Renal cortex interstitium (tissue), 11 donors: ENCODE results near the gene XYLT1. TPM values are rescaled to one million over a fixed set of nuclear protein-coding genes. Genes with fewer than 3 reads are reported as not detected.
A peak's percentile ranks its signal among the peaks of the same experiment; 100 is the strongest.

Source experiments
- DNase-seq, 11 donors: peaks; one replicate each; pipeline ENCODE4 v3.0.0-alpha.2; 2013; ENCODE audit warnings: low read depth in 9 of 11, low spot score in 4 of 11; ENCODE audit errors: extremely low read depth in 1 of 11
- polyA plus RNA-seq, 3 donors: library from polyadenylated mRNA; unstranded; fragments of 120-200 nt; gene quantifications; one replicate each; pipeline ENCODE4 v1.2.1, GENCODE V29; 2013; ENCODE audit not compliant: insufficient read length in 3 of 3

XYLT1 gene
- polyA plus RNA-seq, 3 donors, result 6.8 to 10.5 (median 7.8) TPM

DNA sequence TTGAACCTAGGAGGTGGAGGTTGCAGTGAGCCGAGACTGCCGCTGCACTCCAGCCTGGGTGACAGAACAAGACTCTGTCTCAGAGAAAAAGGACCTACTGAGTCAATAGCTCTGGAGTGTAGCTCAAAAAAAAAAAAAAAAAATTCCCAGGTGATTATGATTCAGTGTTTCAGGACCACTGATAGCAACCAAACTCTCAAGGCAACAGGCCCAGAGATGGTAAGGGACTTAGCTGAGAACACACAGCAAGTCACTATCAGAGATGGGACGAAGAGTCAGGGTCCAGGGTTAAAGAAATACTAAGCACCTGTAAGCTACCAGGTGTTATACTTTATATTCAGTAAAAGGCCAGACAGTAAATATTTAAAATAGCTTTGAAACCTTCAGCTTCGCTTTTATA, 335.3 kb downstream of the XYLT1 start:
- no peak for DNase-seq

GRCh38 chr16:17134586-17134985, 336.2 kb downstream of the XYLT1 start:
- DNase-seq, result no peak

DNA sequence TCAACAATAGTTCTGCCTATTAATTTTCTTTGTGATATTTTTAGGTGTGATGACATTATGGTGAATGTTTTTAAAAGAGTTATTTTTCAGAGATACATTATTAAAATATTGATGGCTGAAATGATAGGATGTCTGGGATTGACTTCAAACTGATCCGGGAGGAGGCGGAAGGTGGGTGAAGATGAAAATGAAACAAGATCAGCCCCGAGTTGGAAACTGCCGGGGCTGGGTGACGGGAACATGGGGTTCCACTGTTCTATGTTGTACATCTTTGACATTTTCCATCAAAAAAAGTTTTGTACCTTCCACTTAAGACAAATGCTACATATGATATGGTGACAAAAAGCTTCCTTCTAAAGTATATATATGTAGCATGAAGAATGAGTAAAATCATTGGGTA, 336.9 kb downstream of the XYLT1 start:
- no peak for DNase-seq

GRCh38 chr16:17131351-17131750, 339.4 kb downstream of the XYLT1 start:
- no peak for DNase-seq

- DNase-seq, result no peak
These were observed 340.0 kb downstream of the XYLT1 start for GRCh38 chr16:17130733-17131132.

DNA sequence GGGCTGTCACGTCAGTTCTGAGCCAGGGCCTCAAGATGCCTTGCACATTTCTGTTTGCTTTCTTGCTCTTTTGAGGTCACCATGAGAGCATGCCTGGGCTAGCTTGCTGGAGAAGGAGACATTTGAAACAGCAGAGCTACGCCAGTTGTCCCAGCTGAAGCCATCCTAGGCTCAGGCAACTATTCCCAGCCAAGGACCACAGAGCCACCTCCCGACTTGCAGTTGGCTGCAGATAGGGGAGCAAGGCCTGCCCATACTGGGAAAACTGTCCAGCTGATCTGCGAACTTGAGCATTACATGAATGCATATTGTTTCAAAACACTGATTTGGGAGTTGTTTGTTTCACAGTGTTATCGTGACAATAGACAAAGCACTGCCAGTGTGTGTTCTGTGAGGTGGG, 340.8 kb downstream of the XYLT1 start:
- no peak for DNase-seq

DNA sequence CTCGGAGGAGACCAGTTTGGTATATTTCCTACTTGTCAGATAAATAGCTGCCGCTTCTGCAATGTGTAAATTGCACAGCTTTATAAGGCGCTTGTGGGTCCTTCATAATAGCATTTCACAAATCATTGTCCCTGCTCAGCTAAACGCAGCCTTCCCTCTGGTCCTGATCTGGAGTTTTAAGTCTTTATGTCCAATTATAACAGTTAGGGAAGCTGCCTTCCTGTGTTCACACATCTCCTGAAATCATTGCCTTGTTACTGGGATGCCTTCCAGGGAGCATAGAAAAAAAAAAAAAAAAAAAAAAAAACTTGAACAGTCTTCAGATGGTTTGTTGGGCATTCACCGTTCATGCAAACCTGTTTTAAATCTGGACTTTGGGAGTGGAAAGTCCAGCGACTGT, 342.0 kb downstream of the XYLT1 start:
- no peak for DNase-seq

DNA sequence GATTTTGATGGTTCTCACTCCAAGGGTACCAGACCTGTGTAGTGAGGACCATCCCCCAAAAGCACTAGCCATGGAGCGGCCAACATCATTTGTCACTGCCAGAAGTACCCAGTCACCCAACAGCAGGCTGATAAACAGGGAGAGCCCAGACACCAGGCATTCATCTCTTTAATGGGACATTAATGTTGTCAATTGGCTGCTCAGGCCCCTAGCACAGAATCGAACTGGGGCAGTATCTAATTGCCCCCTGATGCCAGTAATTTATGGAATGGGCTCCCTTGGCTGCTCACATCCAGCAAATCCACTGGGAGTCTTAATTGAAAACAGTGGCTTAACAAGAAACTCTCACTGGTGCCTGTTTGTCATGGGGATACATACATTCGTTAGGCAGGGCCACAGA, 344.6 kb downstream of the XYLT1 start:
- DNase-seq, result peak in 1 of 11 donors; percentile 5

GRCh38 chr16:17125671-17126070, 345.1 kb downstream of the XYLT1 start:
- DNase-seq, result no peak

DNA sequence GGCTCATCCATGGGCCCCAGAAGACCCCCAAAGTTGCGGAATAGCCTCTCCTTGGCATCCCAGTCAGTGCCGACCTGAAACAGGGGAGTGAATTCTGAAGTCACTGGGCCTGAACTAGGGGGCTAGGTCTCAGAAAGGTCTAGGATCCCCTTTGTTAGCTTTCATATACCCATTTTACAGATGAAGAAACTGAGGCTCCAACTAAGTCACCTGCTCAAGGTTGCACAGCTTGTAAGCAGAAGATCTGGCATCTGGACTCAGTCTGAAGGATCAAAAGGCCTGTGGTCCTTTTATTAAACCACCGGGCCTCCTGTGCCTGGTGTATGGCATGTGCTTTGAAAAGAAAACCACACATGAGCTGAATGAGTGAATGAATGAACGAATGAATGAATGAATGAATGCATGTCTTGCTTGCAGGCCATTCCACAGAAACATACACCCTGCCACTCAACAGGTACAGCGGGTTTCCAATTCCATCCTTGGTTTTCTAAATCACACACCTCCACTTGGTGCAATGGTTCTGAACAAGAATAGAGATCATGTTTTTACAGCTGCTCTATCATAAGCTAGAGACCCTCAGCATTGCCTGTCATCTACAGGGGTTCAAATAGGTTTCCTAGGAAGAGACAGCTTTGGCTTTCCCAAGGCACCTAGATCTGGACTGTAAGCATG, 352.7 kb downstream of the XYLT1 start:
- no peak for DNase-seq

- no peak for DNase-seq
These were observed 354.0 kb downstream of the XYLT1 start for GRCh38 chr16:17116595-17117322.

DNA sequence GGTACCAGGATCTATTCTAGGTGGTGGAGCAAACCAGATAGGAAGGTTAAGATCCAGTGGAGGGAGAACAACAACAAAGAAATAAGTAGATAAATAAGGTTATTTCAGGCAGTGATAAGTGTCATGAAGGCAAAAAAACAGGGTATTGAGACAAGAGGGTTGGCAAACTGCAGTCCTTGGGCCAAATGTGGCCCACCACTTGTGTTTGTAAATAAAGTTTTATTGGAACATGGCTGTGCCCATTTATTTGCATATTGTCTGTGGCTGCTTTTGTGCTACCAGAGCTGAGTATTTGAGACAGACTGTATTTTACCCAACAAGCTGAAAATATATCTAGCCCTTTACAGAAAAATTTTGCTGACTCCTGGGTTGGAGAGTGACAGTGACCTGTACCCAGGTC, 361.3 kb downstream of the XYLT1 start:
- no peak for DNase-seq

- DNase-seq, result no peak
These were observed 362.2 kb downstream of the XYLT1 start for GRCh38 chr16:17108596-17108995.

DNA sequence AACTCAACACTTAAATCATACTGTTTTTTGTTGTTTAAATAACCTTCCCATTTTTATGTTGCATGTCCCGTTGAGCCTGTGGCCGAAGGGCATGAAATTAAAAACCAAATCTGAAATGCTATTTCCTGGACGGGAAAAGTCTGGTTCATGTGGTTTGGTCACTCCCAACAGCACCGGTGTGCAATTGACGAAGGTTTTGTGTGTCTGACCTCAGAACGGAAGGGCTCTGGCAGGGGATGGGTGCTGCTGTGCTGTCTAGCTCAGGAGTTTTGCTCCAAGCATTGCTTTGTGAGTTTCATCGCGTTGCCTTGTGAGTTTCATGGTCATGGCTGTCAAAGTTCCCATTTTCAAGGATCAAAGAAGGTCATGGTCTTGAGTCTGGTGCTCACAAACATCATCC, 363.3 kb downstream of the XYLT1 start:
- DNase-seq, result no peak

DNA sequence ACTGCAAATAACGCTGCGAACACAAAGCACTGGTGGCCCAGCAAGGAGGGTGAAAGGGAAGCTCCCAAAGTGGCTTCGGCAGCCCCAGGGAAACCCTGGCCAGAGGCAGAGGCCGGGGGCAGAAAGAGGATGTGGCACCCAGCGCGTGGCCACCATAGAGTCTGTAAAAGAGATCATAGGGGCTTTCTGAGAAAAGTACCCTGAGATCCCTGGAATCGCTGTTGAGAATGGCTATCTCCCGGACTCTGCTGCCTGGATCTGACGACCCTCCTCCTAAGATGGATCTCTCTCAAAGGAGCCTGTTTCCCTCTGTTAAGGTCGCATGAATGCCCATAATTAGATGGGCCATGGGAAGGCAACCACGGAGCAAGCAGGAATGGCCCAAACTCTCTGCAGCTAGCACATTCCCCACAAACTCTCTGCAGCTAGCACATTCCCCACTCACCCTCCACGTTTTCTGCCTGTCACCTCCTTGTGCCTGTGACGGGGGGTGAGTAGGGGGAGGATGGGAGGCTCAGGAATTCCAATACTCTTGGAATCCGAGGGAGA, 364.4 kb downstream of the XYLT1 start:
- peak in 1 of 11 donors; percentile 5 for DNase-seq

DNA sequence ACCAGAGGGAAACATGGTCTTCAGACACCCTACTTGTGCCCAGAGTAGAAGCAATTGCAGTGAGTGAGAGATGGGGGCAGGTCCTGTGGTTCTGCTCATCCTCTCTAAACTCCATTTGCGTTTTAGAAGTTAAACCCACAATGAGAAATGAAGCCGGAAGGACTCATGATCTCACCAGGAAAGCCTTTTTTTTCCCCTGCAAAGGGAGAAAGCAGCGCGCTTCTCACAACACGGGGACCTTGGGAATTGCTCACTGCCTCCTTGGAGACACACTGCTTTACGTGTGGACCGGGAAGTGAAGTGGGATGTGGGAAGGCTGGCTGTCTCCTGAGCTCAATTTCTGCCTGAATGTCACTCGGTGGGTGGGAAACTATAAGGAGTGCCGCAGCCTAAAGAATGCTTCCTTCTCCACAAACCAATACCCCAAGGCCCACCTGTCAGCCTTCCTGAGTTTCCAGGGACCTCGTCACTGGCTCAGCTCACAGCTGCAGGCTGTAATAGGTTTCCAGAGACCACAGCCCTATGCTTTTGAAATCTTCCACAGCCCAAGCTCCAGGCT, 365.4 kb downstream of the XYLT1 start:
- no peak for DNase-seq

DNA sequence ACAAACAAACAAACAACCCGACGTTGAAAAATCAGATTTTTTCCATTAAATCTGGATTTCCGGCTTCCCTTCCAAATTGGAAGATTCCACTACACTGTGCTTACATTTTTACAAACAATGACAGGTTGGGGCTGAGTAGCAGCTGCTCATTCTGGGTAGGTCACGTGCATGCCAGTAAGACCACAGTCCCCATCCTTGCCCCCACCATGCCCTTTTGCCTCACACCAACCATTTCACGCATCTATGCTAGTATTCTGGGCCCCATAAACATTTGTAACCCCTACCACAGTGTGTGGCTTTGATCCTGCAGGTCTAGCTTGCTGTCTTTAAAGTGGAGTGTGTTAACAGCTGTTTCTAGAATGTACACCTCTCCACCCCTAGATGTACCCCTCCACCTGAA, 366.1 kb downstream of the XYLT1 start:
- DNase-seq, result no peak

GRCh38 chr16:17103216-17103615, 367.5 kb downstream of the XYLT1 start:
- DNase-seq, result no peak

- no peak for DNase-seq
These were observed 369.1 kb downstream of the XYLT1 start for GRCh38 chr16:17101646-17102045.

- no peak for DNase-seq
These were observed 372.1 kb downstream of the XYLT1 start for GRCh38 chr16:17098685-17099084.
